Measurements from ENCODE around the gene UBAC2.

The UBAC2 gene

GRCh38 chr13:99373436-99373835, 172.8 kb downstream of the UBAC2 start:
- no peak for DNase-seq
- Histone ChIP-seq H3K9me3 (ENCODE audit: control extremely low read depth in 1 of 5, control insufficient read depth in 4 of 5, insufficient read depth in 2 of 5, low read depth in 1 of 5, low read length in 4 of 5) (no peaks in the 10 kb centered on the region), H3K36me3 (ENCODE audit: control insufficient read depth in 4 of 4, insufficient read depth in 4 of 4, low read length in 3 of 4) (peaks cover 3 to 42% (median 18%) of the 10 kb centered on the region in 4 experiments), H3K4me3 (ENCODE audit: control insufficient read depth in 1 of 7, extremely low read depth in 1 of 7, insufficient read depth in 4 of 7, low read depth in 2 of 7, low read length in 6 of 7) (no peak overlapping the region), H3K4me1 (ENCODE audit: control extremely low read depth in 1 of 4, control insufficient read depth in 4 of 4, insufficient read depth in 4 of 4, low read length in 3 of 4) (peaks cover 4 to 35% (median 32%) of the 10 kb centered on the region in 4 experiments), H3K27me3 (replicated peaks in 2 of 5; ENCODE audit: control insufficient read depth in 4 of 5, insufficient read depth in 5 of 5, low read length in 4 of 5) (no peaks in the 10 kb centered on the region), H3K27ac (ENCODE audit: insufficient read depth in 1 of 2, low read depth in 1 of 2, low read length in 2 of 2, poor library complexity in 1 of 2, severe bottlenecking in 2 of 2) (no peak overlapping the region)
- 97% methylated on average over 8 of the region's 8 CpGs for WGBS (ENCODE audit: insufficient coverage)
- ChIA-PET CTCF (interaction anchor here (1.0 to 7.7 kb wide), 7 partner anchors 9 to 197 kb away, joined by 3 to 42 read pairs (median 4); no protein-coding TSS in a partner anchor), POLR2A (interaction anchor here (1.0 kb wide), 1 partner anchor 173 kb away, joined by 3 read pairs; no protein-coding TSS in a partner anchor)

DNA sequence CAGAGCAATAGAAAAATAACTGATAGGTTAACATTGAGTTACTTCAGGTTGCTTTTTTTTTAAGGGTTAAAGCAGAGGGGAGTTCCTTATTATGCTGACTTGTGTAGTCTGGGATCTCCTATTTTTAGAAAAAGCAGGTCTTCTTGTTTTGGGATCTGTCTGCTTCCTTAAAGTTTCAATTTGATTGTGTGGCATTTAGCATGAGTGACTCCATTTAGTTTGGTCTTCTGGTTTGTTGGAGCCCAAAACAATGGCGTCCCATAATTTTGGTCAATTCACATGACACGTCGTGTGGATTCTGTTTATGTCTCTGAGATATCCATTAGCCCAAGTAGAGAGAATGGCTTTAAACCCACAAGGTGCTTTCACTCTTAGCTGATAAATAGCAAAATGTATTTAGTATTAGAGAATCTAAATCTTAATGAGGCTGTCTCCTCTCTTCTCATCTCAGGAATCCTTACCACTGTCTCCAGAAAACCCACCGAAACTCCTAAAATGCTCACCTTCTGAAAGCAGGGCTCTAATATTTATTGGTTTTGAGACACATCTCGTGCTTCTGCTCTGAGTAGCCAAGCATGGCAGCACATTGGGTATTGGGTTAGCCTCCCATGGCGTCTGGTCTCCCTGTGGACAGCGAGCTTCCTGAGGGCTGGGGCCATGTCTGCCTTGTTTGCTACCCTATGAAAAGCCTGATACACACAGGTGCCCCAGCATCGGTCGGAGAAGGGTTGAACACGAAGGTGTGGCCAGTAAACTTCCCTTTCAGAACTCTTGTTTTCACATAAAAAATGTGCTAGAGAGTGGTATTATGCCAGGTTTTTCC, 173.7 kb downstream of the UBAC2 start:
- POLR2A ChIA-PET: interaction anchor here (1.0 to 1.5 kb wide), 2 partner anchors 18 to 174 kb away, joined by 3 to 12 read pairs; no protein-coding TSS in a partner anchor
- peak overlapping the region; percentile 64 to 75 for H3K27ac ChIP-seq (ENCODE audit: insufficient read depth in 1 of 2, low read depth in 1 of 2, low read length in 2 of 2, poor library complexity in 1 of 2, severe bottlenecking in 2 of 2)
- H3K4me1 ChIP-seq (ENCODE audit: control extremely low read depth in 1 of 4, control insufficient read depth in 4 of 4, insufficient read depth in 4 of 4, low read length in 3 of 4): peaks cover 4 to 35% (median 32%) of the 10 kb centered on the region in 4 experiments
- WGBS (ENCODE audit: insufficient coverage): 82% methylated on average over 9 of the region's 10 CpGs
- H3K4me3 ChIP-seq (ENCODE audit: control insufficient read depth in 1 of 7, extremely low read depth in 1 of 7, insufficient read depth in 4 of 7, low read depth in 2 of 7, low read length in 6 of 7): peak overlapping the region in 1 of 7 experiments; percentile 18
- no peaks in the 10 kb centered on the region for H3K9me3 ChIP-seq (ENCODE audit: control extremely low read depth in 1 of 5, control insufficient read depth in 4 of 5, insufficient read depth in 2 of 5, low read depth in 1 of 5, low read length in 4 of 5)
- H3K36me3 ChIP-seq (ENCODE audit: control insufficient read depth in 4 of 4, insufficient read depth in 4 of 4, low read length in 3 of 4): peaks cover 3 to 35% (median 17%) of the 10 kb centered on the region in 4 experiments
- DNase-seq: no peak
- CTCF ChIA-PET: interaction anchor here (0.8 to 7.7 kb wide), 4 partner anchors 10 to 62 kb away, joined by 3 to 42 read pairs (median 4); no protein-coding TSS in a partner anchor
- H3K27me3 ChIP-seq (replicated peaks in 2 of 5; ENCODE audit: control insufficient read depth in 4 of 5, insufficient read depth in 5 of 5, low read length in 4 of 5): no peaks in the 10 kb centered on the region

DNA sequence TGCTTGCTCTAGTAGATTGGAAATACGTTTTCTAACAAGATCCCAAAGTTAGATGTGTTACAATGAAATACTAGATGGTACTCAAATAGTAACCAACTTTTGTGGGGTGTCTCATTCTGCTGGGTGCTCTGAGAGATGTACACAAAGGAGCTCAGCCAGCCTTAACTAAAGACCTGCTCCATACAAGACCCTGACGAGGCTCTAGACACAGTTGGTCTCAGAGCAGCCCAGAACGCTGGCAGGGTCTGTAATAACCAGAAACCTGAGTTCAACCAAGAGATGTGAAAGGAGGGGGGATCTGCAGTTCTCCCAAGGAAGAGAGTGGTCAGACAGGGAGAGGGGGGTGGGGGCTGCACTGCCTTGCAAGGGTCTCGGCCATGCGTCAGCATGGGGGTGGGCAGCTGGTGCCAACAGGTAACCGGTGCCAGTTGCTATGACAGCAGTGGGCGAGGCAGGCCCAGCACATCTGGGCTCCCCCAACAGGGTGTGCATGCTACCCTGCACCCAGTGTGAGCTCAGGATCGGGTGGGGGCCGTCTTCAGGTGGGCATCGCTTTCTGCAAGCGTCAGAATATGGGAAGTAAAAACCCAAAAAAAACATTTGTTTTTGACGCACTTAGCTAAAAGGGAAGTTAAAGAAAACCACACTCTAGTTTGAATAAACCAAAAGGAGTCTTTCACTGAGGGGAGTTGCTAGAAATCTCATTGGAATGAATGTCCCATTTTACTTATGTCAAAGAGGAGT, 174.5 kb downstream of the UBAC2 start:
- Histone ChIP-seq H3K36me3 (ENCODE audit: control insufficient read depth in 4 of 4, insufficient read depth in 4 of 4, low read length in 3 of 4) (peaks cover 0 to 30% (median 17%) of the 10 kb centered on the region in 4 experiments), H3K4me1 (ENCODE audit: control extremely low read depth in 1 of 4, control insufficient read depth in 4 of 4, insufficient read depth in 4 of 4, low read length in 3 of 4) (peaks cover 4 to 35% (median 32%) of the 10 kb centered on the region in 4 experiments), H3K27me3 (replicated peaks in 2 of 5; ENCODE audit: control insufficient read depth in 4 of 5, insufficient read depth in 5 of 5, low read length in 4 of 5) (no peaks in the 10 kb centered on the region), H3K27ac (ENCODE audit: insufficient read depth in 1 of 2, low read depth in 1 of 2, low read length in 2 of 2, poor library complexity in 1 of 2, severe bottlenecking in 2 of 2) (peak overlapping the region; percentile 64 to 76), H3K4me3 (ENCODE audit: control insufficient read depth in 1 of 7, extremely low read depth in 1 of 7, insufficient read depth in 4 of 7, low read depth in 2 of 7, low read length in 6 of 7) (peak overlapping the region in 3 of 7 experiments; percentile 18 to 53 (median 50)), H3K9me3 (ENCODE audit: control extremely low read depth in 1 of 5, control insufficient read depth in 4 of 5, insufficient read depth in 2 of 5, low read depth in 1 of 5, low read length in 4 of 5) (no peaks in the 10 kb centered on the region)
- peak; percentile 85 to 96 (median 93) for DNase-seq
- ChIA-PET POLR2A (interaction anchor here (0.5 to 1.5 kb wide), 3 partner anchors 19 to 95 kb away, joined by 3 to 12 read pairs (median 3); no protein-coding TSS in a partner anchor), CTCF (interaction anchor here (0.8 to 7.7 kb wide), 10 partner anchors 12 to 108 kb away, joined by 3 to 42 read pairs (median 3); no protein-coding TSS in a partner anchor)
- 4% methylated on average over 7 of the region's 12 CpGs for WGBS (ENCODE audit: insufficient coverage)

GRCh38 chr13:99375738-99376080, 175.1 kb downstream of the UBAC2 start:
- H3K4me1 ChIP-seq (ENCODE audit: control extremely low read depth in 1 of 4, control insufficient read depth in 4 of 4, insufficient read depth in 4 of 4, low read length in 3 of 4): peaks cover 4 to 35% (median 32%) of the 10 kb centered on the region in 4 experiments
- peak overlapping the region in 1 of 7 experiments; percentile 50 for H3K4me3 ChIP-seq (ENCODE audit: control insufficient read depth in 1 of 7, extremely low read depth in 1 of 7, insufficient read depth in 4 of 7, low read depth in 2 of 7, low read length in 6 of 7)
- no peaks in the 10 kb centered on the region for H3K27me3 ChIP-seq (replicated peaks in 2 of 5; ENCODE audit: control insufficient read depth in 4 of 5, insufficient read depth in 5 of 5, low read length in 4 of 5)
- WGBS (ENCODE audit: insufficient coverage): no CpG with 5 or more reads among the region's 2 CpGs
- no peak for DNase-seq
- ChIA-PET CTCF (interaction anchor here (0.8 to 7.7 kb wide), 10 partner anchors 12 to 108 kb away, joined by 3 to 42 read pairs (median 3); no protein-coding TSS in a partner anchor), POLR2A (interaction anchor here (0.6 to 1.5 kb wide), 2 partner anchors 19 to 45 kb away, joined by 3 to 12 read pairs; no protein-coding TSS in a partner anchor)
- peak overlapping the region; percentile 23 to 76 for H3K27ac ChIP-seq (ENCODE audit: insufficient read depth in 1 of 2, low read depth in 1 of 2, low read length in 2 of 2, poor library complexity in 1 of 2, severe bottlenecking in 2 of 2)
- peaks cover 0 to 26% (median 16%) of the 10 kb centered on the region in 4 experiments for H3K36me3 ChIP-seq (ENCODE audit: control insufficient read depth in 4 of 4, insufficient read depth in 4 of 4, low read length in 3 of 4)
- H3K9me3 ChIP-seq (ENCODE audit: control extremely low read depth in 1 of 5, control insufficient read depth in 4 of 5, insufficient read depth in 2 of 5, low read depth in 1 of 5, low read length in 4 of 5): no peaks in the 10 kb centered on the region

DNA sequence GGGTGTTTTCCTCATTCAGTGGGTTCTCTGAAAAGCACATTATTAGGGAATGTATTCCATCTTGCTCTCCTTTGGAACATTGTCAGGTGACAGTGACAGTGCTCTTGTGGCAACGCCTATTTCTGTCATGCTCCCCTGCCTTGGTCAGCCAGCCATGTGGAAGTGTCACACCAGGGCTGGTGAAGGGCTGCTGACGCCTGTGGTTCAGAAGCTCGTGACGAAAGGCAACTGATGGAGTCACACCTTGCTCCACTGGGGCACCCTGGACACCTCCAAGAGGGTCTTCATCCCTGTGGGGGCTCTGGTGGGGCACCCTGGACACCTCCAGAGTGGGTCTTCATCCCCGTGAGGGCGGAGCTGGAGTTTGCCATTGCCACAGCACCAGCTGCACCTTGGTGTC, 175.5 kb downstream of the UBAC2 start:
- H3K27me3 ChIP-seq (replicated peaks in 2 of 5; ENCODE audit: control insufficient read depth in 4 of 5, insufficient read depth in 5 of 5, low read length in 4 of 5): no peaks in the 10 kb centered on the region
- peak overlapping the region; percentile 23 to 76 for H3K27ac ChIP-seq (ENCODE audit: insufficient read depth in 1 of 2, low read depth in 1 of 2, low read length in 2 of 2, poor library complexity in 1 of 2, severe bottlenecking in 2 of 2)
- ChIA-PET POLR2A (no interaction called here), CTCF (interaction anchor here (0.8 to 7.7 kb wide), 7 partner anchors 11 to 109 kb away, joined by 3 to 42 read pairs (median 3); no protein-coding TSS in a partner anchor)
- H3K36me3 ChIP-seq (ENCODE audit: control insufficient read depth in 4 of 4, insufficient read depth in 4 of 4, low read length in 3 of 4): peaks cover 4 to 31% (median 18%) of the 10 kb centered on the region in 4 experiments
- H3K9me3 ChIP-seq (ENCODE audit: control extremely low read depth in 1 of 5, control insufficient read depth in 4 of 5, insufficient read depth in 2 of 5, low read depth in 1 of 5, low read length in 4 of 5): no peaks in the 10 kb centered on the region
- H3K4me3 ChIP-seq (ENCODE audit: control insufficient read depth in 1 of 7, extremely low read depth in 1 of 7, insufficient read depth in 4 of 7, low read depth in 2 of 7, low read length in 6 of 7): no peak overlapping the region
- H3K4me1 ChIP-seq (ENCODE audit: control extremely low read depth in 1 of 4, control insufficient read depth in 4 of 4, insufficient read depth in 4 of 4, low read length in 3 of 4): peaks cover 4 to 35% (median 32%) of the 10 kb centered on the region in 4 experiments
- 83% methylated on average over 6 of the region's 6 CpGs for WGBS (ENCODE audit: insufficient coverage)
- DNase-seq: peak in 1 of 3 donors; percentile 58

- POLR2A ChIA-PET: no interaction called here
- Histone ChIP-seq H3K36me3 (ENCODE audit: control insufficient read depth in 4 of 4, insufficient read depth in 4 of 4, low read length in 3 of 4) (peaks cover 5 to 34% (median 19%) of the 10 kb centered on the region in 4 experiments), H3K27ac (ENCODE audit: insufficient read depth in 1 of 2, low read depth in 1 of 2, low read length in 2 of 2, poor library complexity in 1 of 2, severe bottlenecking in 2 of 2) (peak overlapping the region in 1 of 2 experiments; percentile 76), H3K27me3 (replicated peaks in 2 of 5; ENCODE audit: control insufficient read depth in 4 of 5, insufficient read depth in 5 of 5, low read length in 4 of 5) (no peaks in the 10 kb centered on the region), H3K4me3 (ENCODE audit: control insufficient read depth in 1 of 7, extremely low read depth in 1 of 7, insufficient read depth in 4 of 7, low read depth in 2 of 7, low read length in 6 of 7) (no peak overlapping the region), H3K4me1 (ENCODE audit: control extremely low read depth in 1 of 4, control insufficient read depth in 4 of 4, insufficient read depth in 4 of 4, low read length in 3 of 4) (peaks cover 4 to 35% (median 31%) of the 10 kb centered on the region in 4 experiments), H3K9me3 (ENCODE audit: control extremely low read depth in 1 of 5, control insufficient read depth in 4 of 5, insufficient read depth in 2 of 5, low read depth in 1 of 5, low read length in 4 of 5) (no peaks in the 10 kb centered on the region)
- no peak for DNase-seq
- CTCF ChIA-PET: interaction anchor here (1.3 to 7.7 kb wide), 2 partner anchors 10 to 60 kb away, joined by 8 to 42 read pairs; no protein-coding TSS in a partner anchor
- WGBS (ENCODE audit: insufficient coverage): 99% methylated on average over 8 of the region's 9 CpGs
Observed at GRCh38 chr13:99376924-99377323, 176.3 kb downstream of the UBAC2 start.

Data from common myeloid progenitor, CD34-positive (primary cell).